ENCODE measurements around the gene ABCB7.

DNA sequence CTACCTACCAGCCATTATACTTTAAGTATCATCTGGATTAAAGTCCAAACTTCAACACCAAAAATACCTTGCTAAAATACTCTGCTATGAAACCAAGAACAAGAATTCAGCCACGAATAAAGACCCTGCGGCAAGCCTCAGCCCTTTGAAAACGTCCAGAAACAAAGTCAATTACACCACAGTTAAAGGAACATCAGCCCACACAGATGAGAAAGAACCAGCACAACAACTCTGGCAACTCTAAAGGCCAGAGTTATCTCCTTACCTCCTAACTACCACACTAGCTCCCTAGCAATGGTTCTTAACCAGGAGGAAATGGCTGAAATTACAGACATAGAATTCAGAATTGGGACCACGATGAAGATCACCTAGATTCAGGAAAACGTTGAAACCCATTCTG is 23.4 kb downstream of the ABCB7 start:
- TF ChIP-seq, protein P1, sequence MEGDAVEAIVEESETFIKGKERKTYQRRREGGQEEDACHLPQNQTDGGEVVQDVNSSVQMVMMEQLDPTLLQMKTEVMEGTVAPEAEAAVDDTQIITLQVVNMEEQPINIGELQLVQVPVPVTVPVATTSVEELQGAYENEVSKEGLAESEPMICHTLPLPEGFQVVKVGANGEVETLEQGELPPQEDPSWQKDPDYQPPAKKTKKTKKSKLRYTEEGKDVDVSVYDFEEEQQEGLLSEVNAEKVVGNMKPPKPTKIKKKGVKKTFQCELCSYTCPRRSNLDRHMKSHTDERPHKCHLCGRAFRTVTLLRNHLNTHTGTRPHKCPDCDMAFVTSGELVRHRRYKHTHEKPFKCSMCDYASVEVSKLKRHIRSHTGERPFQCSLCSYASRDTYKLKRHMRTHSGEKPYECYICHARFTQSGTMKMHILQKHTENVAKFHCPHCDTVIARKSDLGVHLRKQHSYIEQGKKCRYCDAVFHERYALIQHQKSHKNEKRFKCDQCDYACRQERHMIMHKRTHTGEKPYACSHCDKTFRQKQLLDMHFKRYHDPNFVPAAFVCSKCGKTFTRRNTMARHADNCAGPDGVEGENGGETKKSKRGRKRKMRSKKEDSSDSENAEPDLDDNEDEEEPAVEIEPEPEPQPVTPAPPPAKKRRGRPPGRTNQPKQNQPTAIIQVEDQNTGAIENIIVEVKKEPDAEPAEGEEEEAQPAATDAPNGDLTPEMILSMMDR (optimal IDR thresholded peaks at IDR 0.05 in 1 of 3, IDR thresholded peaks at IDR 0.05 in 1 of 3, conservative IDR thresholded peaks at IDR 0.05 in 1 of 3; ENCODE audit: extremely low read depth in 1 of 3, insufficient read depth in 2 of 3, low read length in 3 of 3), result no peak
- TF ChIP-seq EZH2 (IDR thresholded peaks at IDR 0.05; ENCODE audit: low read length), result no peak

Data from keratinocyte (primary cell).